HG02610 (cell line): ENCODE results near the gene GGT5.
"Not testable (repeated sequence)": the region's sequence is repeated elsewhere in the genome, so short reads cannot be mapped to it uniquely, and the experiment has no call there.

Experiments
- ATAC-seq: cut with Tn5 transposase; IDR thresholded peaks from one replicate; pipeline ENCODE4 v1.9.1; 2021; ENCODE audit warnings: mild to moderate bottlenecking, moderate library complexity; ENCODE audit not compliant: unreplicated experiment

Gene GGT5

DNA sequence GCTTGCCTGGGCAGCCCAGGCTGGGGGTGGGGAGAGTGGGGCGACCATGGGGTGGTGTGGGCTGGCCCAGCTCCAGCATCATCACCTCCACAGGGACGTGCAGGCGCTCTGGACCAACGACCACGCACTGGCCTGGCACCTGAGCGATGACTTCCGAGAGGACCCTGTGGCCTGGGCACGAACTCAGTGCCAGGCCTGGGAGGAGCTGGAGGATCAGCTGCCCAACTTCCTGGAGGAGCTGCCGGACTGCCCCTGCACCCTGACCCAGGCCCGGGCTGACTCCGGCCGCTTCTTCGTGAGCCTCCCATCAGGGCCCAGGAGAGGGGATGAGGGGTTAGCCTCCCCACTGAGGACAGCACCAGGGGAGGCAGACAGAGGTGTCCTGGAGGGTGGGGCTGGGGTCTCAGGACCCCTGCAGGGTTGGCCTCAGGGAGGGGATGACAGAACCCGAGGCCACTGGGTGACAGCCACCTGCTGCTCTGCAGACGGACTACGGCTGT lies 59.8 kb downstream of the GGT5 start:
- no peak for ATAC-seq

DNA sequence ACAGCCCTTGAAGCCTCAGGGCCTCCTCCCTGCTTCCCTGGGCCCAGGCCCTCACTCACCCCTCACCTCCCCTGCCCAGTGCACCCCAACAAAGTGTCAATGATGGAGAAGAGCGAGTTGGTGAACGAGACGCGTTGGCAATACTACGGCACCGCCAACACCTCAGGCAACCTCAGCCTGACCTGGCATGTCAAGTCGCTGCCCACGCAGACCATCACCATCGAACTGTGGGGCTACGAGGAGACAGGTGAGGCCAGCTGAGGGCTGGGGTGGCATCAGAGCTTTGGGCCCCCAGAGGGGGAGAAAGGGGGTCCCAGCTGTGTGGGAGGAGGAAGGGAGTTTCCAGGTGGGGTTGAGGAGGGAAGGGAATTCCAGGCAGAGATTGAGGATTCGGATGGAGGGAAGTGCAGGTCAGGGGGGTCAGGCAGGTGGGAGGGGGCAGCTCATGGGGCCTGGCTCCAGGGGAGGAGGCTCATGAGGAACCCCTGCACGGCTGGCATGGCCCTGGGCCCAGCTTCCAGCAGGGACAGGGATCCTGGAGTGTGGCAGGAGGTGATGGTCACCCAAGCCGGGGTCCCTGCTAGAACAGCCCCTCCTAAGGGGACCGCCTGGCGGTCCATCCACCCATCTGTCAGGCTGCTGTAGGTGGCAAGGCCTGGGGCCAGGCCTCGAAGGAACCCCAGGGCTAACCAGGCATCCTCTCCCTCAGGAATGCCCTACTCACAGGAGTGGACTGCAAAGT lies 60.7 kb downstream of the GGT5 start:
- no peak for ATAC-seq

DNA sequence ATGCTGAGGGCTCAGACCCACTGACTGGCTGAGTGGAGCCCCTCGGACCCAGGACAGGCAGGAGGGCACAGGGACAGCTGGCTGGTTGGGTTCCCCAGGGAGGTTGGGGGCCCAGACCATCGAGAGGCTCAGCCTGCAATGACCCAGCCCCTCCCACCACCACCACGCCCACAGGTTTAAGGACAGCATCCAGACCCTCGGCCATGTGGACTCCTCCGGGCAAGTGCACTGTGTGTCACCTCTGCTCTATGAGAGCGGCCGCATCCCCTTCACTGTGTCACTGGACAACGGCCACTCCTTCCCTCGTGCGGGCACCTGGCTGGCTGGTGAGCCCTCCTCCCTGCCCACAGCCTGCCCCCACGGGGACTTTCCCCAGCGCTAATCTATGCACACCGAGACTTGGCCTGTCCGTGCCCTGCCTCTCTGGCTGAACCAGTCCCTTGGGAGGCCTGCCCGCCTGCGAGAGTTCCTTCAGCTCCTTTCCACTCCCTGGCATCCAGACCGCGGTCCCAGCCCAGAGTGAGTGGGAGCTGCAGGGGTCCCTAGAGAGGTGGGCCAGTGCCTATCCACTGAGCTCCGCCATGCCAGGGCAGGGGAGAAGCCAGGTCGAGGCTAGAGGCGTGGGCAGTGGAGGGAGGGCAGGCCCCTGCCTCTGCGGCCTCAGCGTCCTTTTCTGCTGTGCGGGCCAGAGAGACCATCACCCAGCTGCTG lies 61.4 kb downstream of the GGT5 start:
- no peak for ATAC-seq

DNA sequence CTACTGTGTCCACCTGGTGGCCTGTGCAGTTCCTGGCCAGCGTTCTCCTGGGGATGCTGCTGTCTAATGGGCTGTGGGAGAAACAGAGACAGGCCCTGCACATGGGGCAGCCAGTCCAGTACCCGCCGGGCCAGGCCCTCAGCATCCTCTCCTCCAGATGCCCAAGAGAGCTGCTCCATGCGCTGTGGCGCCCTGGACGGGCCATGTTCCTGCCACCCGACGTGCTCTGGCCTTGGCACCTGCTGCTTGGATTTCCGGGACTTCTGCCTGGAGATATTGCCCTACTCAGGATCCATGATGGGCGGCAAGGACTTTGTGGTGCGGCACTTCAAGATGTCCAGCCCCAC lies 62.0 kb downstream of the GGT5 start:
- ATAC-seq = not testable (repeated sequence)

DNA sequence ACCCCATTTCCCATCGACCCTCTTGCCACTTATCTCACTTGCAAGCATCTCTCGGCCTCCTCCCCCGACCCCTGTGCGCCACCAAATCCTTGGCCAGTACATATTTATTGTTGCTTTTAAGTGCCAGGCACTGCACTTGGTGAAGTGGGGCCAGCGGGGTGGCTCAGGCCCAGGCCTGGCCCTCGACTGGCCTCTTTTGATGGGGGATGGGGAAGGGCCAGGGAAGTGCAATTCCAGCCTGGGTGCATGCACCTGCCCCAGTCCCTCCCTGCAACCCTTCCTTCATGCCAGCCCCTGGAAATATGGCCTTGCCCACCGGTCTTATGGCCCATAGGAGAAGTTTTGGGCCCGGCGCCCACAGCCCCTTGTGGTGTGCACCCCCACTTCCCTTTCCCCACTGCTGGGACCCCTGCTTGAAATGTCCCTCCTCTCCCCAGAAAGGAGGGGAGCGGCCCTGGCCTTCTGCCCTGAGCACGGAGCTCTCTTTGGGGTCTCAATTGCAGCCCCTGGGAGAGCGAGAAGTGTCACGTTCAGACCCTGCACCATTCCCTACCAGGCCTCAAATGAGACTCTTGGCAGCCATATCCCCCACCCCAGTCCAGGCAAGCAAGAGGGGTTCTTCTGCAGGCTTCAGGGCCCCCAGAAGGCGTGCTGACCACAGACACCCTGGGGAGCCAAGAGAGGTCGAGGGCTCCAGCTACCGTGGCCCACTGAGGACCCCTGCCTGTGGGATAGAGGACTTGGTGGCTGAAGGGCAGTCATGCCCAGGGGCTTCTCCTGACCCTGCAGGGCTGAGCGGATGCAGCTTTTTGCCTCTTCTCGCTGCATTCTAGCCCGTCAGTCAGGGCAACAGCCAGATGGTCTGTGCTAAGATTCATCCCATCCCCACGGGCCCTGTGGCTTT lies 62.6 kb downstream of the GGT5 start:
- no peak for ATAC-seq

DNA sequence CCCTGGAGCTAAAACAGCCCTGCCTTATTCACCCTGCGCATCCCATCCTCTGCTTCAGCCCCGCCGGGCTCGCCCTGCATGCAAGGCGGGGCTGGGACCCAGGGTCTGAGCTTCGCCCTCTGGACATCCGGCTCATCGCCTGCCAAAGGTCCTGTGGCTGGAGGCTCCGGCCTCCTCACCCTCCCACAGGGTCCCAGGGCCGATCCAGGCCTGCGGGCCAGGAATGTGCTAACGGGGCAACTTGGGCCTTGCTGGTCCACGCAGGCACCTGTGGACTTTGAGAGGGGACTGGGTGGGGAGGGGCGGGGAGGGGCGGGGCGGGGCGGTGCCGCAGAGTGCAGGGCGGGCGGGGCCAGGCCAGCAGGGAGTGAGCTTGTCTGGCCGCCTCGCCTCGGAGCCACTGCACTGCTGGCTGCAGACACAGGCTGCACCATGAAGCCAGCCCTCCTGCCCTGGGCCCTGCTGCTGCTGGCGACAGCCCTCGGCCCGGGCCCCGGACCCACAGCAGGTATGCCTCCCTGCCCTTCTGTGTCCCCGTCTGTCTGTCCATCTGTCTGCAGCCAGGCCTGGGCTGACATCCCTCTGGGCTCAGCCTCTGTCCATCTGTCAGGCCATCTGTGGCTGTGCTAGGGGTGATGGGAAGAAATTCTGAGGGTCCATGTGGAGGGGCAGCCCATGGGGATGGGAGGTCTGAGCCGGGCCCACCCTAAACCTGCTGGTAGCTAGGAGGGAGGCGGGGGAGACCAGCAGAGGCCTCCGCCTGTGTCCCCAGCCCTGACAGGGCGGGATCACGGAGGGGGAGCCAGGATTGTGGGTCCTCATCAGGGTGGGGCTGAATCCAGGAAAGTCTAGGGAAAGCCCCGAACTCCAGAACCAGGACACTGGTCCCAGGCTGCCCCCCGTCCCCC lies 63.5 kb downstream of the GGT5 start, which contains the start of gene SUSD2:
SUSD2 (plus strand) TSS at position 400 of the 908 bp plus-strand sequence; CDS start at position 433, 33 bp downstream.
- no peak for ATAC-seq

DNA sequence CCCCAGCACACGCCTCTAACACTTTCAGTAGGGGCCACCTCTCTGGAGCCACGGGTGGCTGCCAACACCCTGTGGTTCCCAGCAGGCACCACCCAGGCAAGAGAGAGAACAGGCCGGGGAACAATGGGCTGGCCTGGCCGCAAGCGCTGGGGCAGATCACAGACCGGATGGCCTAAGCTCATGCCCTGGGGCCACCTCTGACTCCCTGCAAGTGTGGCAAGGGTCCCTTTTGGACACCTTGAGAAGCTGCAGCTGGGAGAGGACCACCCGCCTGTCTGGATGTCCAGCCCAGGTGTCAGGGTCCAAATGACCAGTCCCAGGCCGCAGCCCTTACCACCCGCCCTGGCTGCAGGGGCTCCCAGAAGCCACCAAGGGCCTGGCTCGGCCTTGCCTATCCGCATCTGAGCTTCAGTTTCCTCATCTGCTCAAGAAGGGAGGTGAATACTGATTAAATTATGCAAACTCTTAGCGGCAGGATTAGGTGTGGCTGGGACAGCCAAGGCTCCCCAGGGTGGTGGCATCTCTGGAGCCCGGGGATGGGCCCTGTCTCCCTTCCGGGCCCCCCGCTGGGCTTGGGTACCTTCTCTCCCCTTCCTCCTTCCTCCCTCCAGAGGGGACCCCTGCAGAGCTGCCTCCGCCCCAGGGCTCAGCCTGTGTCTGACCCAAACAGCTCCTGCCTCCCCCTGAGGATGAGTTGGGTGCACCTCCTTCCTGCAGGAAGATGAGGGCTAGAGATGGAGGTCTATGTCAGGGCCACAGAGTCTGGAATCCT lies 64.4 kb downstream of the GGT5 start:
- ATAC-seq = no peak

DNA sequence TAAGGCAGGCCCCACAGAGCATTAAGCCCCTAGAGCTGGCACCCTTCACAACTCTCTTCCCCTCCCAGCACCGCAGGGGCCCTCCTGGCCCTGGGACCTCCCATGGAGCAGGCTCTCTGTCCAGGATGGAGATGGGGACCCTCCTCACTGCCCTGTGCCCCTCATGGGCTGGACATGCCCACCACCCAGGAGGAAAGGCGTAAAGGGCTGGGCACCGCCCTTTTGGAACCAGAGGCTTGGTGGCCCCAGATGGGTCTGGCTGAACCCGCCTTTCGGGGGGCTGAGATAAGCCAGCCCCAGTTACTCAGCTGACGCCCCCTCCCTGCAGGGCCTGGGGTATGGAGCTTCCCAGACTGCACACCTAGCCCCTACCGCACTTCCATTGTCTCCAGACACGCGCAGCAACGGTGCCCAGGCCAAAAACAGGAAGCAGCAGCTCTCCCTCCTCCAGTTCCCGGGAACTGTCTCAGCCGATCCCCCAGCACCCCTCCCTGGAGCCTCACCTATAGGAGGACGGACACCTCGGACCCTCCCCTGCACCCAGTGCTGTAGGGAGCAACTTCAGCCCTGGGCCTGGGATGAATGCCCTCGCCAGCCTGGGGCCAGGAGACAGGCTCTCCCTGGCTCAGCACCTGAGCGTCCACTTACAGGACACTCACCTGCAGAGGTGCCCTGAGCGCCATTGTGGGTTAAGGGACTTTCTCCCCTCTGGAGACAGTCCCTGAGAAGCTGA lies 65.2 kb downstream of the GGT5 start:
- no peak for ATAC-seq

DNA sequence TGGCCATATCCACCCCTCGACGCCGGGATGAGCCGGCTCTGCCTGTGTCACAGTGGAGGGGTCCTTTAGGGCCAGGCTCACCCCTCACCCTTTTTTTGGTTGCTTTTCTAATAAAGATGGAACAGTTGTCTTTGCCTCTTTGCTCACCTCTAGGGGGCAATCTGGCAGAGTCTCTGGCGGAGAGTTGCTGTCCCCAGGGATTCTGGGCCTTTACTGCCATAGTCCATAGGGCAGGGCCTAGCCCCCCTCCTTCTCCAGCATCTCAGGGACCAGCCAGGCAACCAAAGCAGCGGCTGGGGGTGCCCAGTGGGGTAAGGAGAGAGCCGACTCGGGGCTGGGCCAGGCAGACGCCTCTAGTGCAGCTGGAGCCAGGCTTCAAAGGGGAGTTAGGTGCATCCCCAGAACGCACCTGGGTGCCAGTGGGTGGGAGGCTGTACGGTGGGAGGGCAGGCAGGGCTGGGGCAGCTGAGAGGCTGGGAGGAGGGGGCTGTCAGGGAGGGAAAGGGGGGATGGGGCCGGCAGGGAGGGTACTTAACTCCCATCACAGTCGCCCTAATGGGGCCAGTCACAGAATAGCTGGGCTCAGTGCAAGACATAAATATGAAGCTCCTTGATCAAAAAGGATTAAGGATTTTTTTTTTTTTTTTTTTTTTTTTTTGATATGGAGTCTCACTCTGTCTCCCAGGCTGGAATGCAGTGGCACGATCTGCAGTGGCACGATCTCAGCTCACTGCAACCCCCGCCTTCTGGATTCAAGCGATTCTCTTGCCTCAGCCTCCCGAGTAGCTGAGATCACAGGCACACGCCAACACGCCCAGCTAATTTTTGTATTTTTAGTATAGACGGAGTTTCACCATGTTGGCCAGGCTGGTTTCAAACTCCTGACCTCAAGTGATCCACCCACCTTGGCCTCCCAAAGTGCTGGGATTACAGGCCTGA lies 66.1 kb downstream of the GGT5 start:
- no peak for ATAC-seq

DNA sequence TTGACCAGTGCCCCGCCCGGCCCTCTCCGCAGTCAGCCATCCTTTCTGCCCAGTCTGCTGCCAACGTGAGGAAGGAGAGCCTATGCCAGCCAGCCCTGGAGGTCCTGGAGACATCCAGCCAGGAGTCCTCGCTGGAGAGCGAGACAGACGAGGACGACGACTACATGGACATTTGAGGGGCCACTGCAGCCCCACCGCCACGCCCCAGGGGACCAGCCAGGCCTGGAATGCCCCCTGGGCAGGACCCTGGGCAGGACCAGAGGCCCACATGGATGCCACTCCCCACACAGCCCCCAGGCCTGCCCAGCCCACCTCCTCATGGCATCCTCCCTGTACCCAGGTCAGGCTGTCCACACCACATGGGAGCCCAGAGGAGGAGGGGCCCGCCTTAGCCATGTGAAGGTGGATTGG lies 66.9 kb downstream of the GGT5 start:
- ATAC-seq = no peak

DNA sequence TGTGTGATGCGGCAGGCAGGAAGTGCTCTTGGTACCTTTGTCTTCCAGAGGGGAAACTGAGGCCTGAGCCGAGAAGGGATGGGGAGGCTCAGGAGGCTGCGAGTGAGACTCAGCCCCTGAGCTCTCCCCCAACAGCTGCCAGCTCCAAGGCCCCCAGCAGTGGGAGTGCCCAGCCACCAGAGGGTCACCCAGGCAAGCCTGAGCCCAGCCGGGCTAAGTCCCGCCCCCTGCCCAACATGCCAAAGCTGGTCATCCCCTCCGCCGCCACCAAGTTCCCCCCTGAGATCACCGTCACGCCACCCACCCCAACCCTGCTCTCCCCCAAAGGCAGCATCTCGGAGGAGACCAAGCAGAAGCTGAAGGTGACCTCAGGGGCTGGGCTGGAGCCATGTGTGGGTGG lies 67.4 kb downstream of the GGT5 start:
- no peak for ATAC-seq

DNA sequence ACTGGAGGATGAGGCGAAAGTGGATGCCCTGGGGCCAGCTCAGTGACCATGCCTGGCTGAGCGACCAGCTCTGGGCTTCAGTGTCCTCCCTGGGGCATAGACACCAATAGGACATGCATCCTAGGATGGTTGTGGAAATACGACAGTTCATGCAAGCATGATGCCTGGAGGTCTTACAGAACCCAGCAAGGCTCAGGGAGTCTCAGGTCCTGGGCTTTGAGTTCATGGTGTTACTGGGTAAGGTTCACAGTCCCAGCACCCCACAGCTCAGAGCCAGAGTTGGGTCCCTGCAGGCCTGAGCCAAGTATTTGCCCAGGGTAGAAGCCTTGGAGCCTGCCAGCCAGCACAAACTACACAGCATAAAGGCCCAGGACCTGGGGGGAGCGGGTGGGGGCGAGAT lies 67.8 kb downstream of the GGT5 start:
- ATAC-seq = no peak

DNA sequence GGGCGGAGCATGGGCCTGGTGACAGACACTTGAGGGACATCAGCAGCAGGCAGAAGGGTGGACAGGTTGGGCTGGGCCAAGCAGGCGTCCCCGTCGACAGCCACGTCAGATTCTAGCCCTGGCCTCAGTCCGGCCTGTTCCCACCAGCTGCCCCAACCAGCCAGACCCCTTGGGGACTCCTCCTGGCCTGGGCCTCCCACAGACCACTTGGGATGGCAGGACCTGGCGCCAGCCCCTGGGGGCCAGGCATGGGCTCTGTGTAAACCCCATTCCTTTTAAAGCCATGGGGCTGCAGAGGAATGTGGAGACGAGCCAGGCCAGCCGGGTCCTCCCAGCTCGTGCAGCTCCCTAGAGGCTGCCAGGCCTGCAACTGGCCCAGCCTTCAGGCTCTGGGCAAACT lies 68.3 kb downstream of the GGT5 start:
- no peak for ATAC-seq

DNA sequence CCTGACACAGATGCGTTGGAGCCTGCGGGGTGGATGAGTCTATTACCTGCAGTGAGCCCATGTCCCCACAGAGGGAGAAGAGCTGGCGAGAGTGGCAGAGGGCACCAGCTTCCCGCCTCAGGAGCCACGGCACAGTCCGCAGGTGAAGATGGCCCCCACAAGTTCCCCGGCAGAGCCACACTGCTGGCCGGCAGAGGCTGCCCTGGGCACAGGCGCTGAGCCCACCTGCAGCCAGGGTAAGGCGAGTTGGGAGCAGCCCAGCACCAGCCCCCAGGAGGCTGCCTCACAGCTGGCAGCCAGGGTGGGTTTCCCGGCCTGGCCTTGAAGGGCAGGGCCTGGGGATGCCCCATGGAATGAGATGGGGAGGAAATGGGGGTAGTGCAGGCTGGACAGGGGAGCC lies 68.8 kb downstream of the GGT5 start:
- ATAC-seq = no peak

DNA sequence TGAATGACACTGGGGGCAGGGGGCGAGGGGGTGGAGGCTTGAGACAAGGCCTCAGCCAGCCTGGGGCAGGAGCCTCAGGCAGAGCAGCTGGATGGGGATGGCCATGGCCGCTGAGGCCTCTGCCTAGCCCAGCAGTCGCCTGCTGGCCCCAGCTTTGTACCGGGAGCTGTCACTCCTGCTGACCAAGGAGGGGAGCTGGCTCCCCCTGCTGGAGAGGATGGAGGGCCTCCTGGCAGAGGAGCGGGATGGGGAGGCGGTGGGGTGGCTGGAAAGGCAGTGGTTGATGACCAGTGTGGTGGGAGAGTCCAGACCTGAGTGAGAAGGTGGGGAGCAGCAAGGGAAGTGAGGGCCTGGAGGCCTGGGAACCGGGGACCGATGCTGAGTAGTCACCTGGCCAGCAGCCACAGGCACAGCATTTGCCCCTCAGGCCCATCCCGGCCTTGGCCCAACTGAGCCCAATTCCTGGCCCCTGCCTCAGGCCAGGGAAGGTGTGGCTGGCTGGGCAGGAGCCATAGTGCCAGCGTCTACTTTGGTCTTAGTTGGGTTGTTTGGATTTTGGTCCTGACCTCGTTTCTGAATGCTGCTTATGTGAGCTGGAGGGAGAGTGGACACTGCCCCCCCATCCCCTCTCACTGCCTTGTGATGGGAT lies 69.6 kb downstream of the GGT5 start:
- ATAC-seq = no peak

DNA sequence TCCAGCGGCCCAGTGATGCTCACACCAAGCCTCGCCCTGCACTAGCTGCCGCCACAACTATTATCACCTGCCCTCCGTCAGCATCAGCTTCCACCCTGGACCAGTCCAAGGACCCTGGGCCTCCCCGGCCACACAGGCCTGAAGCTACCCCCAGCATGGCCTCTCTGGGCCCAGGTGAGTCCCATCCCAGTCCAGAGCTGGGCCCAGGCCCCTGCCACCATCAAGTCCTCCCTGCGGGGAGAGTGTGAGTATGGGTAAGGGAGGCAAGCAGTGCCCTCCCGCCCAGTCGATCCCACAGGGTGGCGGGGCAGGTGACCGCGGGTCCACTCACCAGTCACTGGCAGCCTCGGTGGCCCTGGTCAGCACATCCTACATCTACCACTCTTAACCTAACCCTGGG lies 73.1 kb downstream of the GGT5 start:
- ATAC-seq = no peak

DNA sequence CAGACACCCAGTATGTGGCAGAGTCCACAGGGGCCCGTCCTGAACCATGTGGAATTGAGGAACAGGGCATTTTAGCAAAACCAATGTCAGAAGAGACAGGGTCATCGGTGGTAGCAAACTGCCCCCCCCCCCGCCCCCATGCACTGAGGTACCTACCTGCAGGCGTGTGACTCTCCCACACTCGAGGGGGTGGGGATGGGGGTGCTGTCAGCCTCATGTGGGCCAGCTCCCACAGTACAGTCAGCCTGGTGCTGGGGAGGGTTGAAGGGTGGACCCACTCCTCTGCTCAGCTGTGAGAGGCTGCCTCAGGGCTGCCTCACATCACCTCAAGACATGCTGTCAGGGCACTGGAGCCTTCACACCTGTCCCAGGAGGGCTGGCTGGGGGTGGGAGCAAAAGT lies 74.2 kb downstream of the GGT5 start:
- ATAC-seq = no peak
